MCF 10A (cell line): Measurements from ENCODE around the gene PTK6. TPM values are rescaled to one million over a fixed set of nuclear protein-coding genes. Genes with fewer than 3 reads are reported as not detected.

ENCODE experiments used
- BruUV-seq: library from RNA; stranded (reverse); fragments of 400-500 nt; replicated peaks from 2 replicates; lab custom pipeline; 2021; lab: Mats Ljungman, UMichigan
- CTCF ChIA-PET: fragments of 300-600 bp; sonication (Branson Sonifier 250); formaldehyde crosslinking; extraction: SDS; loops from one replicate; lab custom pipeline; 2021; ENCODE audit warnings: antibody characterized with exemption, inconsistent platforms; lab: Yijun Ruan, JAX
- POLR2A ChIA-PET: fragments of 300-600, 350-650 bp; sonication (Branson Sonifier 250); formaldehyde crosslinking; extraction: SDS; loops from one replicate; lab custom pipeline; 2020; ENCODE audit warnings: antibody characterized with exemption, inconsistent platforms; lab: Yijun Ruan, JAX
- DNase-seq: peaks from one replicate; pipeline ENCODE4 v3.0.0-alpha.2; 2018; ENCODE audit not compliant: unreplicated experiment
- H3K27ac Mint-ChIP-seq: one replicate; pipeline ENCODE4 v1.8.0; 2022; ENCODE audit warnings: mild to moderate bottlenecking, low read depth, mixed read lengths; ENCODE audit not compliant: unreplicated experiment
- H3K27me3 Mint-ChIP-seq: one replicate; pipeline ENCODE4 v1.8.0; 2022; ENCODE audit warnings: mixed read lengths; ENCODE audit not compliant: insufficient read depth, unreplicated experiment
- H3K36me3 Mint-ChIP-seq: one replicate; pipeline ENCODE4 v1.8.0; 2022; ENCODE audit warnings: mild to moderate bottlenecking, moderate library complexity, mixed read lengths; ENCODE audit not compliant: insufficient read depth, unreplicated experiment
- H3K4me1 Mint-ChIP-seq: one replicate; pipeline ENCODE4 v1.8.0; 2022; ENCODE audit warnings: mixed read lengths; ENCODE audit not compliant: insufficient read depth, unreplicated experiment
- H3K4me3 Mint-ChIP-seq: one replicate; pipeline ENCODE4 v1.8.0; 2022; ENCODE audit warnings: mild to moderate bottlenecking, moderate library complexity, mixed read lengths; ENCODE audit not compliant: unreplicated experiment
- H3K9me3 Mint-ChIP-seq: one replicate; pipeline ENCODE4 v1.8.0; 2022; ENCODE audit warnings: mixed read lengths; ENCODE audit not compliant: unreplicated experiment
- intact Hi-C: fragments of 100-400 bp; cut with micrococcal nuclease; formaldehyde crosslinking; loops from 2 replicates; pipeline ENCODE4 v1.14.1; 2022
- total RNA-seq: library from RNA; stranded (reverse); gene quantifications from 2 replicates; pipeline ENCODE4 v1.2.3, GENCODE V29; 2022
- TF ChIP-seq, protein P1 (sequence below): fragments of 200-600 bp; IDR thresholded peaks from one replicate; pipeline ENCODE4 v1.8.0; 2022; ENCODE audit warnings: antibody characterized with exemption, mild to moderate bottlenecking; ENCODE audit not compliant: unreplicated experiment

Gene PTK6
- total RNA-seq, 1 experiment from 2014 or later = 4.4 TPM

DNA sequence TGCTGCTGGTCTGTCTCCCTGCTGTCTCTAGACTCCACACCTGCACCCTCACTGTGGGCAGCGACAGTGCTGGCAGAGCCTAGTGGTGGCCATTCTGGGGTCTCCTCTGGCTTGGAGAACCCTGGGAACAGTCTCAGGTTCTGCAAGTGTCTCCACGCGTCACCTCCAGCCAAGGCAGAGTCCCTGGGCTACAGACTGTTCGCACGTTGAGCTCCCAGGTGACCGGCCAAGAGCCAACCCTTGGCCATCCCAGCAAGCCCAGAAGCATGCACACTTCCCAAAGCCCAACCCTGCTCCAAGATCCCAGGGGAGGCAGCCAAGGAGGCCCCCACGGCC is 43.1 kb downstream of the PTK6 start:
- TF ChIP-seq, protein P1, sequence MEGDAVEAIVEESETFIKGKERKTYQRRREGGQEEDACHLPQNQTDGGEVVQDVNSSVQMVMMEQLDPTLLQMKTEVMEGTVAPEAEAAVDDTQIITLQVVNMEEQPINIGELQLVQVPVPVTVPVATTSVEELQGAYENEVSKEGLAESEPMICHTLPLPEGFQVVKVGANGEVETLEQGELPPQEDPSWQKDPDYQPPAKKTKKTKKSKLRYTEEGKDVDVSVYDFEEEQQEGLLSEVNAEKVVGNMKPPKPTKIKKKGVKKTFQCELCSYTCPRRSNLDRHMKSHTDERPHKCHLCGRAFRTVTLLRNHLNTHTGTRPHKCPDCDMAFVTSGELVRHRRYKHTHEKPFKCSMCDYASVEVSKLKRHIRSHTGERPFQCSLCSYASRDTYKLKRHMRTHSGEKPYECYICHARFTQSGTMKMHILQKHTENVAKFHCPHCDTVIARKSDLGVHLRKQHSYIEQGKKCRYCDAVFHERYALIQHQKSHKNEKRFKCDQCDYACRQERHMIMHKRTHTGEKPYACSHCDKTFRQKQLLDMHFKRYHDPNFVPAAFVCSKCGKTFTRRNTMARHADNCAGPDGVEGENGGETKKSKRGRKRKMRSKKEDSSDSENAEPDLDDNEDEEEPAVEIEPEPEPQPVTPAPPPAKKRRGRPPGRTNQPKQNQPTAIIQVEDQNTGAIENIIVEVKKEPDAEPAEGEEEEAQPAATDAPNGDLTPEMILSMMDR = no peak
- Mint-ChIP-seq H3K4me3 (no peak overlapping the region), H3K27me3 (no peaks in the 10 kb centered on the region), H3K4me1 (no peaks in the 10 kb centered on the region), H3K27ac (no peak overlapping the region), H3K36me3 (peaks cover 5% of the 10 kb centered on the region), H3K9me3 (peaks cover 18% of the 10 kb centered on the region)
- intact Hi-C loops = no loop called here
- POLR2A ChIA-PET = no interaction called here
- CTCF ChIA-PET = interaction anchor here (0.6 to 1.3 kb wide), 7 partner anchors 10 to 567 kb away, joined by 3 to 4 read pairs (median 3); no protein-coding TSS in a partner anchor
- no TSS peak for BruUV-seq
- no peak for DNase-seq

DNA sequence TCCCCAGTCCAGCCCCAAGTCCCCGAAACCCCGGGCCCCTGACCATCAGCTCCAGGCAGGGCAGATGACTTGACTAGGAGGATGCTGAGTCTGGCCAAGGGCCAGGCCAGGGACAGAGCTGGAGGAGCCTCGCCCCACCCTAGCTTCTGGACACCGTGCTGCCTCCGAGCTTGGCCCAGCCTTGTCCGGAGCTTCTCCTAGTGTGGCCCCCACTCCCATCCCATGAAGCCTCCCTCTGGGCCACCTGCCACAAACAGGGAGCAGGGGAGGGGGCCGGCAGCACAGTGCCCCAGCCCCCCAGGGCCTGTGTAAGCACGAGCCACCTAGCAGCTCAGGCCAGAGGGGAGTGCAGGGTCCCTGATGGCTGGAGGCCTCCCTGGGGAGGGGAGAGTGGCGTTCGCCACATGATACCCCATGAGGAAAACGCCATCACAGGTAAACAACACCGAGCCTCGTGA is 43.6 kb downstream of the PTK6 start:
- no TSS peak for BruUV-seq
- Mint-ChIP-seq H3K9me3 (peaks cover 18% of the 10 kb centered on the region), H3K27me3 (no peaks in the 10 kb centered on the region), H3K36me3 (peaks cover 5% of the 10 kb centered on the region), H3K4me3 (no peak overlapping the region), H3K4me1 (no peaks in the 10 kb centered on the region), H3K27ac (no peak overlapping the region)
- CTCF ChIA-PET = interaction anchor here (0.6 to 1.3 kb wide), 7 partner anchors 13 to 620 kb away, joined by 3 to 4 read pairs (median 3); no protein-coding TSS in a partner anchor
- intact Hi-C loops = no loop called here
- TF ChIP-seq, protein P1 = no peak
- POLR2A ChIA-PET = interaction anchor here (0.7 kb wide), 1 partner anchor 8 kb away, joined by 3 read pairs; no protein-coding TSS in a partner anchor
- no peak for DNase-seq

DNA sequence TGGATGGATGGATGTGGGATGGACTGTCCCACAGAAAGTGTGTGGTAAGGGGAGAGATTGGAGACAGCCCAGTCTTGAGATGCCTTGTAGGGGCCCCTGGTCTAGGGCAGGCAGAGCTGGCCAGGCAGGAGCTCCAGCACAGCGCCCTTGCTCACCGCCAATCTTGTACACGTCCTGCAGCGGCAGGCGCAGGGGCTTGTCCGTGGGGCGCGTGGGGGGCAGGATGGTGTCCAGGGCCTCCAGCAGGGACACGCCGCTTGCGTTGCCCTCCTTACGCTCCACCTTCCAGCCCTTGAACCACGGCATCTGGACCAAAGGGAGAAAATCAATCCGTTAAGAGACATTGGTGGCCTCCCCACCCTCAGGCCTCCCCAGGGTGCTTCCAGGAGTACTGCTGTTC is 44.2 kb downstream of the PTK6 start:
- ChIA-PET POLR2A (interaction anchor here (0.7 kb wide), 1 partner anchor 9 kb away, joined by 3 read pairs; no protein-coding TSS in a partner anchor), CTCF (interaction anchor here (0.7 to 1.3 kb wide), 3 partner anchors 13 to 620 kb away, joined by 3 to 4 read pairs (median 3); no protein-coding TSS in a partner anchor)
- peaks cover 5% of the 10 kb centered on the region for H3K36me3 Mint-ChIP-seq
- intact Hi-C loops = no loop called here
- H3K27ac Mint-ChIP-seq = no peak overlapping the region
- BruUV-seq = no TSS peak
- peaks cover 18% of the 10 kb centered on the region for H3K9me3 Mint-ChIP-seq
- H3K4me3 Mint-ChIP-seq = no peak overlapping the region
- no peaks in the 10 kb centered on the region for H3K27me3 Mint-ChIP-seq
- TF ChIP-seq, protein P1 = no peak
- DNase-seq = no peak
- no peaks in the 10 kb centered on the region for H3K4me1 Mint-ChIP-seq

DNA sequence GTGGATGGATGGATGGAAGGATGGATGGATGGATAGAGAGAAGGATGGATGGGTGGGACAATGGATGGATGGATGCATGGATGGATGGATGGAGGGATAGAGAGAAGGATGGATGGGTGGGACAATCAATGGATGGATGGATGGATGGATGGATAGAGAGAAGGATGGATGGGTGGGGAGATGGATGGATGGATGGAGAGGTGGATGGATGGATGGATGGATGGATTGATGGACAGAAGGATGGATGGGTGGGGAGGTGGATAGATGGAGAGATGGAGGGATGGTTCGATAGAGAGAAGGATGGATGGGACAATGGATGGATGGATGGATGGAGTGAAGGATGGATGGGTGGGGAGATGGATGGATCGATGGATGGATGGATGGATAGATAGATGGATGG is 44.7 kb downstream of the PTK6 start:
- TF ChIP-seq, protein P1 = no peak
- Mint-ChIP-seq H3K27me3 (no peaks in the 10 kb centered on the region), H3K4me3 (no peak overlapping the region), H3K9me3 (peaks cover 18% of the 10 kb centered on the region), H3K36me3 (peaks cover 5% of the 10 kb centered on the region), H3K27ac (no peak overlapping the region), H3K4me1 (no peaks in the 10 kb centered on the region)
- no peak for DNase-seq
- intact Hi-C loops = no loop called here
- ChIA-PET POLR2A (no interaction called here), CTCF (no interaction called here)
- no TSS peak for BruUV-seq
